A549 (cell line): ENCODE measurements around the gene LRTM2. TPM values are rescaled to one million over a fixed set of nuclear protein-coding genes. Genes with fewer than 3 reads are reported as not detected.
A peak's percentile ranks its signal among the peaks of the same experiment; 100 is the strongest.

Source experiments
- ATAC-seq, 2 experiments: fragments of 200-7000 bp in 1 of 2; fragments of >200 bp in 1 of 2; cut with Nextera tagmentation in 1 of 2; cut with Tn5 transposase in 1 of 2; 3 replicates each; pipeline versions ENCODE4 v1.8.0 to v1.9.1; 2018 to 2020; ENCODE audit warnings: mild to moderate bottlenecking in 1 of 2, moderate library complexity in 1 of 2
- CTCF ChIA-PET: fragments of 300-600 bp; sonication (Branson Sonifier 250); formaldehyde crosslinking; extraction: SDS; loops from one replicate; lab custom pipeline; 2021; ENCODE audit warnings: antibody characterized with exemption, inconsistent platforms; lab: Yijun Ruan, JAX
- POLR2A ChIA-PET: fragments of 350-600 bp; formaldehyde crosslinking; extraction: SDS; loops from one replicate; lab custom pipeline; 2021; ENCODE audit warnings: antibody characterized with exemption, inconsistent platforms; lab: Yijun Ruan, JAX
- DNase-seq, 2 experiments: peaks; one replicate each; pipeline versions ENCODE4 v3.0.0 to v3.0.0-alpha.2; 2011 to 2016; ENCODE audit warnings: low read depth in 1 of 2, low spot score in 1 of 2
- FAIRE-seq: peaks from 2 replicates; lab custom pipeline; 2011; peaks lifted over from hg19 to GRCh38; lab: Jason Lieb, UNC
- H3K27ac ChIP-seq, 2 experiments: fragments of >200 bp; sonication (Bioruptor Twin); formaldehyde crosslinking; 3 replicates each; pipeline ENCODE4 v1.5.1; 2016 to 2017
- H3K4me1 ChIP-seq: fragments of >200 bp; sonication (Bioruptor Twin); formaldehyde crosslinking; 3 replicates; pipeline ENCODE4 v1.6.1; 2016
- H3K4me2 ChIP-seq: fragments of >200 bp; sonication (Bioruptor Twin); formaldehyde crosslinking; 3 replicates; pipeline ENCODE4 v1.6.1; 2016
- H3K4me3 ChIP-seq: fragments of >200 bp; sonication (Bioruptor Twin); formaldehyde crosslinking; 3 replicates; pipeline ENCODE4 v1.5.1; 2016
- H3K9me3 ChIP-seq: fragments of >200 bp; sonication (Bioruptor Twin); formaldehyde crosslinking; 3 replicates; pipeline ENCODE4 v1.6.1; 2016
- ATOH8 ChIP-seq: fragments of 250-450 bp; sonication (Bioruptor Pico); IDR thresholded peaks from 2 replicates; pipeline ENCODE4 v1.5.0; 2020; ENCODE audit warnings: low read depth, mild to moderate bottlenecking, moderate library complexity
- BCL3 ChIP-seq: fragments of >200 bp; sonication (Bioruptor Twin); formaldehyde crosslinking; IDR thresholded peaks from 3 replicates; pipeline ENCODE4 v1.6.1; 2016
- CBX8 ChIP-seq: fragments of 200-600 bp; sonication (generic); IDR thresholded peaks from 2 replicates; pipeline ENCODE4 v1.6.1; 2016
- CEBPB ChIP-seq, 2 experiments: fragments of >200 bp in 1 of 2; sonication (Bioruptor Twin) in 1 of 2; formaldehyde crosslinking in 1 of 2; IDR thresholded peaks; 2 replicates each; pipeline ENCODE4 v1.6.1; 2012 to 2016
- EP300 ChIP-seq, 2 experiments: fragments of >200 bp; sonication (Bioruptor Twin); formaldehyde crosslinking; IDR thresholded peaks; 2 replicates in 1 of 2; 3 replicates in 1 of 2; pipeline ENCODE4 v1.6.1; 2016 to 2017
- ESRRA ChIP-seq: fragments of 150-350 bp; IDR thresholded peaks from 2 replicates; pipeline ENCODE4 v1.6.1; 2014; ENCODE audit warnings: mild to moderate bottlenecking, low read length, borderline replicate concordance
- FOSL2 ChIP-seq, 2 experiments: fragments of 450-650 bp in 1 of 2; fragments of >200 bp in 1 of 2; sonication (Bioruptor Twin) in 1 of 2; formaldehyde crosslinking; IDR thresholded peaks; 2 replicates each; pipeline versions ENCODE4 v1.5.0 to v1.6.1; 2016 to 2020; ENCODE audit warnings: mild to moderate bottlenecking in 1 of 2, moderate library complexity in 1 of 2
- FOXS1 ChIP-seq: fragments of 250-450 bp; sonication (Bioruptor Pico); IDR thresholded peaks from 2 replicates; pipeline ENCODE4 v1.5.0; 2020; ENCODE audit warnings: mild to moderate bottlenecking, moderate library complexity
- GATA3 ChIP-seq: IDR thresholded peaks from 2 replicates; pipeline ENCODE4 v1.6.1; 2012; ENCODE audit warnings: borderline replicate concordance
- HES2 ChIP-seq: fragments of >200 bp; sonication (Bioruptor Twin); formaldehyde crosslinking; IDR thresholded peaks from 2 replicates; pipeline ENCODE4 v1.6.1; 2016
- HEYL ChIP-seq: fragments of 250-450 bp; sonication (Bioruptor Pico); IDR thresholded peaks from 2 replicates; pipeline ENCODE4 v1.8.0; 2021; ENCODE audit warnings: mild to moderate bottlenecking, moderate library complexity
- HMGXB4 ChIP-seq: fragments of 250-450 bp; sonication (Bioruptor Pico); IDR thresholded peaks from 2 replicates; pipeline ENCODE4 v1.5.0; 2021; ENCODE audit warnings: mild to moderate bottlenecking, moderate library complexity, borderline replicate concordance
- HOXB13 ChIP-seq: fragments of 250-450 bp; sonication (Bioruptor Pico); IDR thresholded peaks from 2 replicates; pipeline ENCODE4 v1.5.0; 2020; ENCODE audit warnings: low read depth, mild to moderate bottlenecking, moderate library complexity
- HOXB5 ChIP-seq: fragments of 250-450 bp; sonication (Bioruptor Pico); IDR thresholded peaks from 2 replicates; pipeline ENCODE4 v1.5.0; 2020; ENCODE audit warnings: mild to moderate bottlenecking, moderate library complexity
- JUN ChIP-seq, 2 experiments: fragments of >200 bp; sonication (Bioruptor Twin); formaldehyde crosslinking; IDR thresholded peaks; 2 replicates in 1 of 2; 3 replicates in 1 of 2; pipeline ENCODE4 v1.6.1; 2016 to 2017
- KDM1A ChIP-seq: fragments of 200-600 bp; sonication (generic); IDR thresholded peaks from 2 replicates; pipeline ENCODE4 v1.6.1; 2016; ENCODE audit warnings: low read depth, mild to moderate bottlenecking
- MAFK ChIP-seq: fragments of 450-650 bp; IDR thresholded peaks from 2 replicates; pipeline ENCODE4 v1.6.1; 2014; ENCODE audit not compliant: partially characterized antibody
- MAZ ChIP-seq: fragments of 150-350 bp; IDR thresholded peaks from 2 replicates; pipeline ENCODE4 v1.6.1; 2014; ENCODE audit warnings: antibody characterized with exemption, low read depth, low read length, borderline replicate concordance
- MYC ChIP-seq: IDR thresholded peaks from 2 replicates; pipeline ENCODE4 v1.6.1; 2012; ENCODE audit warnings: mild to moderate bottlenecking, inconsistent platforms, low read length, improper control_type of control experiment, borderline replicate concordance
- NFE2L2 ChIP-seq: fragments of 150-350 bp; conservative IDR thresholded peaks from 2 replicates; pipeline ENCODE4 v1.6.1; 2014; ENCODE audit warnings: low read length
- NPAS2 ChIP-seq: fragments of 250-450 bp; sonication (Bioruptor Pico); IDR thresholded peaks from 2 replicates; pipeline ENCODE4 v1.8.0; 2022; ENCODE audit warnings: mild to moderate bottlenecking, moderate library complexity, borderline replicate concordance
- NR3C1 ChIP-seq: fragments of >200 bp; sonication (Bioruptor Twin); formaldehyde crosslinking; IDR thresholded peaks from 3 replicates; pipeline ENCODE4 v1.6.1; 2017
- POLR2A ChIP-seq: IDR thresholded peaks from 2 replicates; pipeline ENCODE4 v1.6.1; 2012; ENCODE audit warnings: mild to moderate bottlenecking, low read length
- POLR2AphosphoS2 ChIP-seq: conservative IDR thresholded peaks from 2 replicates; pipeline ENCODE4 v1.6.1; 2012; ENCODE audit warnings: low read length, improper control_type of control experiment, inconsistent platforms
- RFX5 ChIP-seq: fragments of 450-650 bp; IDR thresholded peaks from 2 replicates; pipeline ENCODE4 v1.7.1; 2014; ENCODE audit warnings: antibody characterized with exemption, mild to moderate bottlenecking, moderate library complexity
- RNF2 ChIP-seq: fragments of 200-600 bp; sonication (generic); IDR thresholded peaks from 2 replicates; pipeline ENCODE4 v1.6.1; 2016; ENCODE audit warnings: low read depth, mild to moderate bottlenecking, antibody characterized with exemption, moderate library complexity, borderline replicate concordance
- SREBF2 ChIP-seq: fragments of 450-650 bp; IDR thresholded peaks from 2 replicates; pipeline ENCODE4 v1.6.1; 2014; ENCODE audit warnings: mild to moderate bottlenecking, moderate library complexity
- TFCP2L1 ChIP-seq: fragments of 250-450 bp; sonication (Bioruptor Pico); IDR thresholded peaks from 2 replicates; pipeline ENCODE4 v1.5.0; 2021; ENCODE audit warnings: mild to moderate bottlenecking
- USF2 ChIP-seq: fragments of 450-650 bp; IDR thresholded peaks from 2 replicates; pipeline ENCODE4 v1.6.1; 2014; ENCODE audit warnings: antibody characterized with exemption
- ZSCAN20 ChIP-seq: fragments of 250-450 bp; sonication (Bioruptor Pico); IDR thresholded peaks from 2 replicates; pipeline ENCODE4 v1.8.0; 2022; ENCODE audit warnings: mild to moderate bottlenecking, moderate library complexity
- WGBS: methylation state at CpG from one replicate; pipeline ENCODE4 v1.1.6; 2017; ENCODE audit errors: missing lambda C conversion rate; 5-methylcytosine and 5-hydroxymethylcytosine counted together
- polyA plus RNA-seq, 4 experiments: library from polyadenylated mRNA; depleted of rRNA in 3 of 4; stranded (reverse); fragments of >200 nt; fragmentation: RNase III in 1 of 4; extraction: RNeasy Plus Mini Kit Qiagen cat#74134 plus additional on column Dnase treatment in 1 of 4; gene quantifications; 2 replicates in 3 of 4; 3 replicates in 1 of 4; pipeline ENCODE4 v1.2.3, GENCODE V29; 2011 to 2017
- TF ChIP-seq, protein P1 (sequence below): IDR thresholded peaks from 2 replicates; pipeline ENCODE4 v1.6.1; 2012
- TF ChIP-seq, protein P2 (sequence below): IDR thresholded peaks from 2 replicates; pipeline ENCODE4 v1.6.1; 2012; ENCODE audit warnings: low read depth, borderline replicate concordance
- TF ChIP-seq, protein P3 (sequence below): fragments of 150-350 bp; IDR thresholded peaks from 2 replicates; pipeline ENCODE4 v1.6.1; 2014; ENCODE audit warnings: low read depth, mild to moderate bottlenecking, low read length

Gene LRTM2
- polyA plus RNA-seq, 2 of the 4 experiments (the other 2 are of a cell fraction) = not detected

- Histone ChIP-seq H3K9me3 (no peaks in the 10 kb centered on the region), H3K4me1 (0 out of 3 replicates have a peak, but pooled peaks cover 4% of the 10 kb centered on the region), H3K4me3 (no peak overlapping the region), H3K4me2 (peak overlapping the region; percentile 67), H3K27ac (peak overlapping the region; percentile 60 to 75)
- 26% methylated on average over 22 of the region's 25 CpGs for WGBS
- ChIA-PET POLR2A (no interaction called here), CTCF (interaction anchor here (1.3 to 2.0 kb wide), 3 partner anchors 9 to 135 kb away, joined by 7 to 10 read pairs (median 7); no protein-coding TSS in a partner anchor)
- ATAC-seq = peak; percentile 80 to 96
- peak; percentile 92 to 93 for DNase-seq
- FAIRE-seq = peak; percentile 89
- TF ChIP-seq NR3C1 (no peak), HOXB5 (CRISPR knock-in tag) (peak; percentile 56; the same call in 1 of the 2 replicates), EP300 (IDR thresholded peaks at IDR 0.05) (no peak), MAFK (peak; percentile 26), TFCP2L1 (CRISPR knock-in tag) (no peak), CBX8 (no peak), JUN (IDR thresholded peaks at IDR 0.05) (no peak), NFE2L2 (no peak), MAZ (no peak), ESRRA (no peak), KDM1A (no peak), FOSL2 (IDR thresholded peaks at IDR 0.05) (no peak), FOSL2 (CRISPR knock-in tag; IDR thresholded peaks at IDR 0.05) (no peak), RFX5 (no peak), HOXB13 (CRISPR knock-in tag) (peak; percentile 71; the same call in 1 of the 2 replicates), ZSCAN20 (CRISPR knock-in tag) (no peak), SREBF2 (no peak), HMGXB4 (CRISPR knock-in tag) (no peak), HEYL (no peak), CEBPB (IDR thresholded peaks at IDR 0.05) (no peak), RNF2 (peak; percentile 79; the same call in 1 of the 2 replicates), BCL3 (no peak), POLR2A (peak; percentile 41), USF2 (no peak), GATA3 (no peak), HES2 (no peak), FOXS1 (CRISPR knock-in tag) (no peak), POLR2AphosphoS2 (no peak), ATOH8 (peak; percentile 62; the same call in 1 of the 2 replicates), NPAS2 (CRISPR knock-in tag) (no peak), MYC (peak; percentile 72)
- TF ChIP-seq, protein P1, sequence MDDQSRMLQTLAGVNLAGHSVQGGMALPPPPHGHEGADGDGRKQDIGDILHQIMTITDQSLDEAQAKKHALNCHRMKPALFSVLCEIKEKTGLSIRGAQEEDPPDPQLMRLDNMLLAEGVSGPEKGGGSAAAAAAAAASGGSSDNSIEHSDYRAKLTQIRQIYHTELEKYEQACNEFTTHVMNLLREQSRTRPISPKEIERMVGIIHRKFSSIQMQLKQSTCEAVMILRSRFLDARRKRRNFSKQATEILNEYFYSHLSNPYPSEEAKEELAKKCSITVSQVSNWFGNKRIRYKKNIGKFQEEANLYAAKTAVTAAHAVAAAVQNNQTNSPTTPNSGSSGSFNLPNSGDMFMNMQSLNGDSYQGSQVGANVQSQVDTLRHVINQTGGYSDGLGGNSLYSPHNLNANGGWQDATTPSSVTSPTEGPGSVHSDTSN = no peak
- TF ChIP-seq, protein P2, sequence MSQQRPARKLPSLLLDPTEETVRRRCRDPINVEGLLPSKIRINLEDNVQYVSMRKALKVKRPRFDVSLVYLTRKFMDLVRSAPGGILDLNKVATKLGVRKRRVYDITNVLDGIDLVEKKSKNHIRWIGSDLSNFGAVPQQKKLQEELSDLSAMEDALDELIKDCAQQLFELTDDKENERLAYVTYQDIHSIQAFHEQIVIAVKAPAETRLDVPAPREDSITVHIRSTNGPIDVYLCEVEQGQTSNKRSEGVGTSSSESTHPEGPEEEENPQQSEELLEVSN = peak; percentile 93
- TF ChIP-seq, protein P3, sequence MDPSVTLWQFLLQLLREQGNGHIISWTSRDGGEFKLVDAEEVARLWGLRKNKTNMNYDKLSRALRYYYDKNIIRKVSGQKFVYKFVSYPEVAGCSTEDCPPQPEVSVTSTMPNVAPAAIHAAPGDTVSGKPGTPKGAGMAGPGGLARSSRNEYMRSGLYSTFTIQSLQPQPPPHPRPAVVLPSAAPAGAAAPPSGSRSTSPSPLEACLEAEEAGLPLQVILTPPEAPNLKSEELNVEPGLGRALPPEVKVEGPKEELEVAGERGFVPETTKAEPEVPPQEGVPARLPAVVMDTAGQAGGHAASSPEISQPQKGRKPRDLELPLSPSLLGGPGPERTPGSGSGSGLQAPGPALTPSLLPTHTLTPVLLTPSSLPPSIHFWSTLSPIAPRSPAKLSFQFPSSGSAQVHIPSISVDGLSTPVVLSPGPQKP = no peak
Measured at GRCh38 chr12:1804545-1805332, 15.6 kb upstream of the LRTM2 start.
